Uterus (tissue), 2 donors: ENCODE results near the gene ARHGEF18.

Experiments used
- POLR2A ChIP-seq, 2 donors: fragments of 450-650 bp; IDR thresholded peaks; one replicate each; pipeline ENCODE4 v1.6.1; 2016; ENCODE audit warnings: antibody characterized with exemption in 2 of 2, mild to moderate bottlenecking in 1 of 2, moderate library complexity in 1 of 2
- TF ChIP-seq, protein P1 (sequence below), 4 experiments: fragments of 200-600 bp in 2 of 4; fragments of 450-650 bp in 2 of 4; sonication (generic) in 2 of 4; IDR thresholded peaks; one replicate each; pipeline ENCODE4 v1.5.1; 2016 to 2019; ENCODE audit warnings: antibody characterized with exemption in 4 of 4, mild to moderate bottlenecking in 2 of 4, moderate library complexity in 1 of 4

DNA sequence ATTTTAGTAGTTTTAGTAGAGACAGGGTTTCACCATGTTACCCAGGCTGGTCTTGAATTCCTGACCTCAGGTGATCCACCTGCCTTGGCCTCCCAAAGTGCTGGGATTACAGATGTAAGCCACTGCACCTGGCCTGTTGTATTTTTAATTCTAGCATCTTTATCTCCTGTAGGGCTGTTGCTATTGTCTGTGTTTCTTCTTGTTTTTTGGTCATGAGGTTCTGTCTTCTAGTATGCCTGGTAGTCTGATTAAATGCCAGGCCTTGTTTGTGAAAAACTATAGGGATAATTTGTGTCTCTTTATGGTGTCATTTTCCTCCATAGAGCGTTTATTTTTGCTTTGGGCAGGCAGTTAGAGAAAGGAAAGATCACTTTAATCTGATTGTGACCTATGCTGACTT is 3.1 kb downstream of the ARHGEF18 start:
- TF ChIP-seq, protein P1, sequence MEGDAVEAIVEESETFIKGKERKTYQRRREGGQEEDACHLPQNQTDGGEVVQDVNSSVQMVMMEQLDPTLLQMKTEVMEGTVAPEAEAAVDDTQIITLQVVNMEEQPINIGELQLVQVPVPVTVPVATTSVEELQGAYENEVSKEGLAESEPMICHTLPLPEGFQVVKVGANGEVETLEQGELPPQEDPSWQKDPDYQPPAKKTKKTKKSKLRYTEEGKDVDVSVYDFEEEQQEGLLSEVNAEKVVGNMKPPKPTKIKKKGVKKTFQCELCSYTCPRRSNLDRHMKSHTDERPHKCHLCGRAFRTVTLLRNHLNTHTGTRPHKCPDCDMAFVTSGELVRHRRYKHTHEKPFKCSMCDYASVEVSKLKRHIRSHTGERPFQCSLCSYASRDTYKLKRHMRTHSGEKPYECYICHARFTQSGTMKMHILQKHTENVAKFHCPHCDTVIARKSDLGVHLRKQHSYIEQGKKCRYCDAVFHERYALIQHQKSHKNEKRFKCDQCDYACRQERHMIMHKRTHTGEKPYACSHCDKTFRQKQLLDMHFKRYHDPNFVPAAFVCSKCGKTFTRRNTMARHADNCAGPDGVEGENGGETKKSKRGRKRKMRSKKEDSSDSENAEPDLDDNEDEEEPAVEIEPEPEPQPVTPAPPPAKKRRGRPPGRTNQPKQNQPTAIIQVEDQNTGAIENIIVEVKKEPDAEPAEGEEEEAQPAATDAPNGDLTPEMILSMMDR (IDR thresholded peaks at IDR 0.05) = no peak
- TF ChIP-seq POLR2A (IDR thresholded peaks at IDR 0.05) = no peak
